Spleen (tissue), 11 donors: ENCODE measurements around the gene SIM1. TPM values are rescaled to one million over a fixed set of nuclear protein-coding genes. Genes with fewer than 3 reads are reported as not detected.

Experiments used
- DNase-seq: peaks from one replicate; pipeline ENCODE4 v3.0.0-alpha.2; 2020
- H3K27ac ChIP-seq, 8 donors: fragments of 200-600 bp; sonication (generic) in 7 of 8; 1 replicate in 4 of 8; 2 replicates in 4 of 8; pipeline versions ENCODE4 v1.5.0 to v1.8.0; 2016 to 2021; ENCODE audit warnings: inconsistent platforms in 4 of 8, mild to moderate bottlenecking in 4 of 8, moderate library complexity in 1 of 8
- H3K27me3 ChIP-seq, 7 donors: fragments of 200-600 bp; sonication (generic) in 6 of 7; replicated peaks in 1 of 7; 1 replicate in 4 of 7; 2 replicates in 3 of 7; pipeline versions ENCODE4 v1.5.0 to v1.8.0; 2016 to 2021; ENCODE audit warnings: inconsistent platforms in 3 of 7, mild to moderate bottlenecking in 1 of 7
- H3K36me3 ChIP-seq, 6 donors: fragments of 200-600 bp; sonication (generic) in 5 of 6; 1 replicate in 4 of 6; 2 replicates in 2 of 6; pipeline versions ENCODE4 v1.5.0 to v1.8.0; 2016 to 2021; ENCODE audit warnings: inconsistent platforms in 2 of 6
- H3K4me1 ChIP-seq, 6 donors: fragments of 200-600 bp; sonication (generic) in 5 of 6; 1 replicate in 3 of 6; 2 replicates in 3 of 6; pipeline versions ENCODE4 v1.5.0 to v1.8.0; 2016 to 2021; ENCODE audit warnings: inconsistent platforms in 3 of 6
- H3K4me3 ChIP-seq, 8 donors: fragments of 200-600 bp; sonication (generic) in 7 of 8; 1 replicate in 4 of 8; 2 replicates in 4 of 8; pipeline versions ENCODE4 v1.5.0 to v1.8.0; 2016 to 2021; ENCODE audit warnings: inconsistent platforms in 4 of 8, mild to moderate bottlenecking in 4 of 8, moderate library complexity in 2 of 8
- H3K9me3 ChIP-seq, 8 donors: fragments of 200-600 bp; sonication (generic) in 7 of 8; 1 replicate in 4 of 8; 2 replicates in 4 of 8; pipeline versions ENCODE4 v1.5.0 to v1.8.0; 2016 to 2021; ENCODE audit warnings: inconsistent platforms in 4 of 8
- CTCF ChIP-seq, 11 experiments: fragments of 200-600 bp in 7 of 11; fragments of 450-650 bp in 4 of 11; sonication (generic) in 4 of 11; IDR thresholded peaks in 8 of 11; conservative IDR thresholded peaks in 3 of 11; 1 replicate in 7 of 11; 2 replicates in 4 of 11; pipeline versions ENCODE4 v1.4.0 to v1.8.0; 2016 to 2021; ENCODE audit warnings: antibody characterized with exemption in 11 of 11, inconsistent platforms in 4 of 11, mild to moderate bottlenecking in 1 of 11
- POLR2A ChIP-seq, 3 donors: fragments of 450-650 bp; IDR thresholded peaks; one replicate each; pipeline ENCODE4 v1.5.1; 2017; ENCODE audit warnings: antibody characterized with exemption in 3 of 3, mild to moderate bottlenecking in 1 of 3
- POLR2AphosphoS5 ChIP-seq, 3 donors: sonication (generic); formaldehyde crosslinking; IDR thresholded peaks; one replicate each; pipeline ENCODE4 v1.5.1; 2017; ENCODE audit warnings: antibody characterized with exemption in 3 of 3
- WGBS, 5 donors: extraction: QIAGEN DNeasy Blood & Tissue Kit in 3 of 5; methylation state at CpG; one replicate each; pipeline versions ENCODE4 v1.1.5 to v1.1.7; 2013 to 2018; 5-methylcytosine and 5-hydroxymethylcytosine counted together
- intact Hi-C: fragments of 100-400 bp; cut with DNase I; formaldehyde crosslinking; loops from one replicate; pipeline ENCODE4 v1.15.0; 2023; ENCODE audit warnings: low total_unique reads
- polyA plus RNA-seq, 3 donors: library from polyadenylated mRNA; stranded (reverse); fragments of 200-250 nt; gene quantifications; one replicate each; pipeline ENCODE4 v1.2.1, GENCODE V29; 2013
- total RNA-seq, 7 donors: library from RNA; depleted of rRNA in 3 of 7; stranded (reverse); fragments of >200 nt in 3 of 7; fragmentation: NEBNext Ultra II Directional in 4 of 7; extraction: Animal tissue kit (Norgen Biotek cat#: 25700) in 4 of 7; gene quantifications; one replicate each; pipeline versions ENCODE4 v1.1.0 to v1.2.1, GENCODE V29; 2016 to 2021
- donor health status: healthy with polysubstance abuse.
- donor health status: DM: no; HTN: no; CAD: no; lungs with moderate emphysema.
- donor health status: DM: no; HTN: no; CAD: no.
- donor health status: Bipolar disorder and iron deficiency.
- donor health status: healthy.
- donor health status: DM: no; HTN: no; CAD: no.
- donor health status: DM: yes; HTN: yes; CAD: no.

The SIM1 gene
- total and polyA plus RNA-seq, 10 donors = not detected

GRCh38 chr6:100447900-100448748, 16.6 kb downstream of the SIM1 start:
- no peak overlapping the region for H3K27ac ChIP-seq
- H3K4me3 ChIP-seq = peak overlapping the region in 2 of 8 donors; percentile 25 to 50
- WGBS, 5 donors = 11 to 32% (median 14%) methylated on average over 15 to 47 of the region's 47 CpGs
- TF ChIP-seq CTCF (IDR thresholded peaks at IDR 0.05 in 8 of 11, conservative IDR thresholded peaks at IDR 0.05 in 3 of 11) = no peak
- intact Hi-C loops = no loop called here
- H3K27me3 ChIP-seq = peaks cover 14 to 100% (median 89%) of the 10 kb centered on the region in 7 donors
- H3K9me3 ChIP-seq = no peaks in the 10 kb centered on the region
- H3K36me3 ChIP-seq = no peaks in the 10 kb centered on the region
- no peak for DNase-seq
- H3K4me1 ChIP-seq = peaks cover 0 to 22% (median 8%) of the 10 kb centered on the region in 6 donors

DNA sequence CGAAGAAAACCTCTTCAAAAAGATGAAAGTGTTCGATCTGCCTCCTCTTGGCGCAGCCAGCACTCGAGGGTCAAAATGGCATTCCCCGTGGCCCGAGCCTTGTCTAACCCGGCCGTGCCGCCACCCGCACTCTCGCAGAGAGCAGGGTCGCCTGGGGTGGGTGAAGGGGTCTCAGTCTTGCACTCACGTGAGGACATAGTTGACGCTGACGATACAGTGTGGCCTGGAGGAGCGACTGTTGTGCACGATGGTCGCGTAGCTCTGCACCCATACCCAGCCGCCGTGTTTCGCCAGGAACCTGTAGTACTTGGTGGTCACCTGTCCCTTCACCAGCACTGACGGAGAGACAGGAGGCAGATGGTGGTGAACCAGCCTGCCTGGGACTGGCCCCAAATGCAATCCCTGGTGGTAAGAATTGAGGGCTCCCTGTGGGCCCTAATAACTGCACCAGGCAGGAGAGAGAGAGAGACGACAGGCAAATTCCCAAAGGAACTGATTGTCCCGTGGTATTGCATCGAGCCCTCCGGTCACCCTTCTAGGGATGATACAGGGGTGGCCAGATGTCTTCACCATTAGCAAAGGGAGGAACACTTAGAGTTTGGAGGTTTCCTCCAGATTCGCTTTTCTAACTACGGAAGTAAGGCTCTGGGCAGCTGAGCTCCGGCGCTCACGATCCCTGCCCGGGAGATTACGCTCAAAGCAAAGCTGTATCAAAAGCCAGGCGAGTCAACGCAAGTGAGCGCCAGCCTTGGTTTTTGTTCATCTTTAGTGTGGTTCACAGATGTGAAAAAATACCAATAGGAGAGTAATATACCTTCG, 17.4 kb downstream of the SIM1 start:
- Histone ChIP-seq H3K27ac (no peak overlapping the region), H3K9me3 (no peaks in the 10 kb centered on the region), H3K36me3 (no peaks in the 10 kb centered on the region), H3K4me3 (peak overlapping the region in 4 of 8 donors; percentile 15 to 50 (median 21)), H3K27me3 (peaks cover 14 to 93% (median 82%) of the 10 kb centered on the region in 7 donors), H3K4me1 (peaks cover 0 to 22% (median 8%) of the 10 kb centered on the region in 6 donors)
- intact Hi-C loops = no loop called here
- DNase-seq = no peak
- TF ChIP-seq POLR2A (IDR thresholded peaks at IDR 0.05) (no peak), POLR2AphosphoS5 (IDR thresholded peaks at IDR 0.05) (no peak), CTCF (IDR thresholded peaks at IDR 0.05 in 8 of 11, conservative IDR thresholded peaks at IDR 0.05 in 3 of 11) (no peak)
- WGBS, 5 donors = 6 to 17% (median 9%) methylated on average over 26 to 38 of the region's 38 CpGs

GRCh38 chr6:100446115-100447080, 18.3 kb downstream of the SIM1 start:
- H3K9me3 ChIP-seq = no peaks in the 10 kb centered on the region
- no peak for DNase-seq
- peaks cover 0 to 22% (median 8%) of the 10 kb centered on the region in 6 donors for H3K4me1 ChIP-seq
- H3K27me3 ChIP-seq = peaks cover 14 to 84% (median 75%) of the 10 kb centered on the region in 7 donors
- TF ChIP-seq POLR2AphosphoS5 (IDR thresholded peaks at IDR 0.05) (no peak), POLR2A (IDR thresholded peaks at IDR 0.05) (no peak)
- H3K4me3 ChIP-seq = peak overlapping the region in 3 of 8 donors; percentile 15 to 50 (median 25)
- intact Hi-C loops = no loop called here
- H3K27ac ChIP-seq = no peak overlapping the region
- WGBS, 5 donors = 5 to 14% (median 9%) methylated on average over 23 of the region's 23 CpGs
- H3K36me3 ChIP-seq = no peaks in the 10 kb centered on the region

DNA sequence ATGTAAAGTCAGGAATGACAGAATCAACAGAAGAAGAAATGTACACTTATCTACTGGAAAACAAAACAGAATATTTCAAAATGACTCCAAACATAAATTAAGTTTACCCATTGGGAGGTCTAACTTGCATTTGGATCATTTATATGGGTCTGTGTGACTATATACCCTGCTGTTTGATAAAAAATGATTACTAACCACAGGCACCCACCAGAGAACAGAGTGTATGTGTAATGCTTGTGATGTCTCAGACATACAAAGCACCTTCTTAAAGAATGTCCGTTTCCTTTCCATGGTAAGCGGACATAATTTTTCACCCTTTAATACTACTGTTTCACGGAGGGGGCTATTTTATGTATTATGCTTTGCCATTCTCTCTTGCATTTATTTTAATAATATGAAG, 19.2 kb downstream of the SIM1 start:
- peaks cover 0 to 22% (median 8%) of the 10 kb centered on the region in 6 donors for H3K4me1 ChIP-seq
- H3K4me3 ChIP-seq = no peak overlapping the region
- H3K9me3 ChIP-seq = no peaks in the 10 kb centered on the region
- H3K27me3 ChIP-seq = peaks cover 14 to 84% (median 72%) of the 10 kb centered on the region in 7 donors
- H3K27ac ChIP-seq = no peak overlapping the region
- no peak for DNase-seq
- TF ChIP-seq POLR2A (IDR thresholded peaks at IDR 0.05) (no peak), POLR2AphosphoS5 (IDR thresholded peaks at IDR 0.05) (no peak), CTCF (IDR thresholded peaks at IDR 0.05 in 8 of 11, conservative IDR thresholded peaks at IDR 0.05 in 3 of 11) (no peak)
- intact Hi-C loops = no loop called here
- H3K36me3 ChIP-seq = no peaks in the 10 kb centered on the region
- WGBS, 5 donors = 35 to 49% (median 40%) methylated on average over 3 of the region's 3 CpGs
